ENCODE data around the gene DUSP22.
A peak's percentile ranks its signal among the peaks of the same experiment; 100 is the strongest.
"Not testable (repeated sequence)": the region's sequence is repeated elsewhere in the genome, so short reads cannot be mapped to it uniquely, and the experiment has no call there.

Gene DUSP22

DNA sequence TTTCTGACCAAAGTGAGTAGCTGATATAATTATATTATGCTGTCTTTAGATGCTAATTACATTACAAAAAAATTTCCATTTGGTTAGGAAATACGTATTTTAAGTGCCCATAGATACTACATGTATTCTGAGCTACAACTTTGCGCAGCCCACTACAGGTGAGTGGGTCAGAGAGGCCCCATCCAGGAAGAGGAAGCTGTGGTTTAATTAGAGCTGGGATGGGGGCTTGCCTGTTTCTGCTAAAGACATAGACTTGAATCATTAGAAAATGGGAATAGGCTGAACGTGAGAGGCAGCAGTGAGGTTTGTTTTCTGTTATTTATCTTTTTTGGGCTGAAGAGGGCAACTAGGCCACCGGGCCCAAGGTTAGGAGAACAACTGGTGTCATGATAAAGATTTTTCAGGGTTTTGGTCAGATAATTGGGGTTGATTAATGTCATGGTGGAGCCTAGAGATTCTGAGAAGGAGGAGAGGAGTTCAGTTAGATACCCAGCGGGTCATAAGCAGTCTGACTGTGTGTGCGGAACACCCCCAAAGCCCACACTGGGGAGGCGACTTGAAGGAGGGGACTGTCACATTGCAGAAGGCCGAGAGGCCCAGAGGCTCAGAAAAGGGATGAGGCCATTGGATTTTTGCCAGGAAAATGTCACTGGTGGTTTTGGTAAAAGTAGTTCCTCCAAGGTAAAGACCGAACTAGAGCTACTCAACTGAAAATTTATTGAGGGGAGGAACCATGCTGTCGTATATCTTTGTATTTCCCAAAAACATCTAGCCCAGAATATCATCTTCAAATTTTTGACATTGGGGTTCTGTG, 84.7 kb downstream of the DUSP22 start:
- Mint-ChIP-seq H3K27me3 (ENCODE audit: low read depth) (peaks cover 17% of the 10 kb centered on the region), H3K36me3 (ENCODE audit: low read depth) (no peaks in the 10 kb centered on the region), H3K4me3 (no peak overlapping the region), H3K4me1 (ENCODE audit: low read depth) (peaks cover 10% of the 10 kb centered on the region), H3K27ac (no peak overlapping the region), H3K9me3 (no peaks in the 10 kb centered on the region)

GRCh38 chr6:377641-378020, 85.3 kb downstream of the DUSP22 start:
- not testable (repeated sequence) for H3K9me3 Mint-ChIP-seq; H3K36me3 Mint-ChIP-seq (ENCODE audit: low read depth); H3K27ac Mint-ChIP-seq; H3K4me3 Mint-ChIP-seq
- peaks cover 14% of the 10 kb centered on the region for H3K4me1 Mint-ChIP-seq (ENCODE audit: low read depth)
- H3K27me3 Mint-ChIP-seq (ENCODE audit: low read depth) = peaks cover 17% of the 10 kb centered on the region

GRCh38 chr6:378090-378957, 86.0 kb downstream of the DUSP22 start:
- no peak overlapping the region for H3K4me3 Mint-ChIP-seq
- H3K9me3 Mint-ChIP-seq = no peaks in the 10 kb centered on the region
- peaks cover 14% of the 10 kb centered on the region for H3K4me1 Mint-ChIP-seq (ENCODE audit: low read depth)
- peaks cover 10% of the 10 kb centered on the region for H3K27me3 Mint-ChIP-seq (ENCODE audit: low read depth)
- H3K27ac Mint-ChIP-seq = no peak overlapping the region
- no peaks in the 10 kb centered on the region for H3K36me3 Mint-ChIP-seq (ENCODE audit: low read depth)

DNA sequence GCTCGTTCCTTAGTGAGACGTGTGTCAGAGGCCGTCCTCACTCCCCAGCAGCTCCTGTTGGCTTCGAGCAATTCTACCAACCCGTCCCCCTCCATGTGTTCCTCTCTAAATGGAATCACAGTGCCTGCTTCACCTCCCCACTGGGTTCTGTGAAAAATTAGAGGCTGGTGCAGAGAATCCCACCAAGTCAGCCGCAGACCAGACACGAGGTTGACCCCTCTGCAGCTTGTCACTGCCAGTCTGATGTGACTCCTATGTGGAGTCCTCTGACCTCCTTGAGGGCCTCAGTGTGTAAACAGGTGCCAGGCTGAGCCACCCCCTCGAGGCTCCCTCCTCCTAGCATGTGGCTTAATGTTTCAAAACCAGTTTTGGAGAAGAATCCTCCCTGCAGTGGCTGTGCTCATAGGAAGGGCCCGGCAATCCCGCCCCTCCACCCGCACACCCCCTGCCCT, 86.7 kb downstream of the DUSP22 start:
- H3K36me3 Mint-ChIP-seq (ENCODE audit: low read depth) = no peaks in the 10 kb centered on the region
- no peak overlapping the region for H3K4me3 Mint-ChIP-seq
- H3K27me3 Mint-ChIP-seq (ENCODE audit: low read depth) = peaks cover 10% of the 10 kb centered on the region
- H3K9me3 Mint-ChIP-seq = no peaks in the 10 kb centered on the region
- H3K4me1 Mint-ChIP-seq (ENCODE audit: low read depth) = peaks cover 18% of the 10 kb centered on the region
- H3K27ac Mint-ChIP-seq = no peak overlapping the region

GRCh38 chr6:379410-380181, 87.3 kb downstream of the DUSP22 start:
- H3K4me3 Mint-ChIP-seq = no peak overlapping the region
- peaks cover 23% of the 10 kb centered on the region for H3K4me1 Mint-ChIP-seq (ENCODE audit: low read depth)
- peaks cover 10% of the 10 kb centered on the region for H3K27me3 Mint-ChIP-seq (ENCODE audit: low read depth)
- H3K27ac Mint-ChIP-seq = no peak overlapping the region
- H3K9me3 Mint-ChIP-seq = no peaks in the 10 kb centered on the region
- no peaks in the 10 kb centered on the region for H3K36me3 Mint-ChIP-seq (ENCODE audit: low read depth)

GRCh38 chr6:380234-381218, 88.2 kb downstream of the DUSP22 start:
- Mint-ChIP-seq H3K27me3 (ENCODE audit: low read depth) (peaks cover 3% of the 10 kb centered on the region), H3K9me3 (no peaks in the 10 kb centered on the region), H3K27ac (no peak overlapping the region), H3K36me3 (ENCODE audit: low read depth) (no peaks in the 10 kb centered on the region), H3K4me3 (no peak overlapping the region), H3K4me1 (ENCODE audit: low read depth) (peaks cover 23% of the 10 kb centered on the region)

DNA sequence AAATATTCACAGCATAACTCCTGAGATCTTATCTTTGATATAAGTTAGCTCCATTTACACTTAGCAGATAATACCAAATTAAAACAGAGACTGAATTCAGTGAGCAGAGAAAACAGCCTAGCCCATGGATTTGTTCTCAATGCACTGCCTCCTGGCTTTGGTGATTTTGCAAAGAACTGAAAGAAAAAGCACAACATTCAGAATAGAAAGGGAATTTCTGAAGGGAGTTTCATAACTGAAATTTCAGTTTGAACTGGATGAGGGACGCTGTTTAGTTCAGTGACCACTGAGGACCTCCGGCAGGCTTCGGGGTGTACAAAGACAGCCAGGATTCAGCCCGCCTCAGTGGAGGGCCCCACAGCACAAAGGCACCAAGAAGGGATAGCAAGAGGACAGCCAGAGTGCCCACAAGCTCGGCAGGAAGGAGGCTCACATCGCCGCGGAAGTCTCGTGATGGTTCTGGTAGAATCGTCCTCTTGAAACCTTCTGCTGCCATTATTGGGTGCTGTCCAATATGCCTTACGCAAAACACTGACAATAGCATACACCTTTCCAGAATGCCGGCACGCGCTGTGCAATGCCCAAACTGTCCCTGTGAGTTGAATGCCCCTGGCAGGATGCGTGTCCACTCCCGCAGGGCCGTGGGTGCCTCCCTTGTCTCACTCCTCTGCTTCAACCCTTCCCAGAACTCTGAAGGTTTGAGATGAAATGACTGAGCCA, 89.6 kb downstream of the DUSP22 start:
- Mint-ChIP-seq H3K36me3 (ENCODE audit: low read depth) (no peaks in the 10 kb centered on the region), H3K27ac (peak overlapping the region; percentile 17), H3K27me3 (ENCODE audit: low read depth) (peaks cover 3% of the 10 kb centered on the region), H3K4me1 (ENCODE audit: low read depth) (peaks cover 23% of the 10 kb centered on the region), H3K4me3 (no peak overlapping the region), H3K9me3 (no peaks in the 10 kb centered on the region)

DNA sequence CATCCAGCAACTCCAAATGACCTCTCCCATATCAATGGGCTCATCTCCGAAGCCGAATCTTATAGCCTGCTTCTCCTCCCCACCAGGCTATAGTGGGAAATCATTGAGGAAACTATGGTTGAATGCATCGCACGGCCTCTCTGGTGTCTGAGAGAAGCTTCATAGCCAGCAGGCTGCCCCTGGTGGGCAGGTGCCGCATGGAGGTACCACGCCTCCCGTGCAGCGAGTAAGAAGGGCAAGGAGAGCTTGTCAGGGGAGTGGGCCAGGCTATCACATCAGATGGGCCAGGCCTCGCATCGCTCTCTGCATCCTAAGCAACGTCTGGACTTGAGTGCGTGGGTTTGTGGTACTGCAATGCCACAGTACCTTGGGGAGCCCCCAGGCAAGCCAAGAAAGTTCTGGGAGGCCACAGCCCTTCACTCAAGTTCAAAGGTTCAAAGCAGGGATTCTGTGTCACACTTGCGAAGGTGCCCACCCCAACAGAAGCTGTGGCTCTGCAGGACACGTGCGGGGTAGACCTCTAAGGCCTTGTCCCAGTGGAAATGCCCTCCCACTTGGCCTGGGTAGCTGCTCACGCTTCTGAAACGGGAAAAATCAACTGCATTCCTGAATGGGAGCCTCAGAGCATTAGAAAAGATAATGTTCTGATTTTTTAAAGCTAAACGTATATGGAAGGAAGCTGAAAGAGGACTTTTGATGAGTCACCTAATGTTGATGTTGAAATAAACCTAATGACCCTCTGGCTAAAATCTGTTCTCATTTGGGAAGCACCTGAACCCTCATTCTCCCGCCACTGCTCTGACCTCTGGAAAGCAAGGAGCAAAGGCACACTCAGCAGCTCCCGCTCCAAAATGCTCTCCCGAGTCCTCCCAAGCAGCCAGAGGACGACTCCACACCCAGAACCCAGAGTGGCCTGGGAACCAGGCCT, 90.9 kb downstream of the DUSP22 start:
- Mint-ChIP-seq H3K9me3 (no peaks in the 10 kb centered on the region), H3K27ac (no peak overlapping the region), H3K27me3 (ENCODE audit: low read depth) (peaks cover 3% of the 10 kb centered on the region), H3K4me3 (no peak overlapping the region), H3K36me3 (ENCODE audit: low read depth) (peaks cover 2% of the 10 kb centered on the region), H3K4me1 (ENCODE audit: low read depth) (peaks cover 26% of the 10 kb centered on the region)

- Mint-ChIP-seq H3K4me3 (no peak overlapping the region), H3K4me1 (ENCODE audit: low read depth) (peaks cover 26% of the 10 kb centered on the region), H3K27ac (no peak overlapping the region), H3K9me3 (no peaks in the 10 kb centered on the region), H3K36me3 (ENCODE audit: low read depth) (peaks cover 2% of the 10 kb centered on the region), H3K27me3 (ENCODE audit: low read depth) (peaks cover 3% of the 10 kb centered on the region)
Measured at GRCh38 chr6:383856-384255, 91.6 kb downstream of the DUSP22 start.

GRCh38 chr6:384898-385297, 92.6 kb downstream of the DUSP22 start:
- peaks cover 34% of the 10 kb centered on the region for H3K4me1 Mint-ChIP-seq (ENCODE audit: low read depth)
- H3K27ac Mint-ChIP-seq = no peak overlapping the region
- peaks cover 3% of the 10 kb centered on the region for H3K27me3 Mint-ChIP-seq (ENCODE audit: low read depth)
- no peak overlapping the region for H3K4me3 Mint-ChIP-seq
- H3K9me3 Mint-ChIP-seq = no peaks in the 10 kb centered on the region
- H3K36me3 Mint-ChIP-seq (ENCODE audit: low read depth) = peaks cover 2% of the 10 kb centered on the region

DNA sequence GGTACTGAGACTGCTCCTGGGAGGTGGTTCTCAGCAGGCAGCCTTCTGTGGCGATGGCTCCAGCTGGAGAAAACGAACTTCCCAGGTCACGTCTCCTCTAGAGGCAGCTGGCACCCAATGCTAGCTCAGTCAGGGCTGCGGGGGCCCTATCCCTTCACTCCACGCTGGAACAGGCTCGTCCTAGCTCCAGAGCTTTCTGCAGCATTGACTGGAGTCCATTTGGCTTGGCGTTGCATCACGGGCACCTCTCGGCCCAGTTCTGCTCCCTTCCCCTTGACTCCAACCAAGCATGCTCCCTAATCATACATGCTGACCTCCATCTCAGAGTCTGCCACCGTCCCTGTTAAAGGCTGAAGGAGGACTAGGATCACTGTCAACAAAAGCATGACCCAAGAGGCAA, 93.3 kb downstream of the DUSP22 start:
- Mint-ChIP-seq H3K9me3 (no peaks in the 10 kb centered on the region), H3K27ac (no peak overlapping the region), H3K4me1 (ENCODE audit: low read depth) (peaks cover 41% of the 10 kb centered on the region), H3K27me3 (ENCODE audit: low read depth) (peaks cover 3% of the 10 kb centered on the region), H3K36me3 (ENCODE audit: low read depth) (peaks cover 2% of the 10 kb centered on the region), H3K4me3 (no peak overlapping the region)

- Mint-ChIP-seq H3K27ac (no peak overlapping the region), H3K36me3 (ENCODE audit: low read depth) (peaks cover 4% of the 10 kb centered on the region), H3K27me3 (ENCODE audit: low read depth) (peaks cover 3% of the 10 kb centered on the region), H3K4me3 (no peak overlapping the region), H3K4me1 (ENCODE audit: low read depth) (peaks cover 39% of the 10 kb centered on the region), H3K9me3 (no peaks in the 10 kb centered on the region)
Measured at GRCh38 chr6:386688-387266, 94.5 kb downstream of the DUSP22 start.

All from T-helper 1 cell treated with Interleukin-12 subunit alpha and Interleukin-12 subunit beta and Interleukin-4 antibody, amounts not matched to agents 30 μg/mL and 1 μg/mL, for 36 hours (primary cell).